RWPE2 (cell line): ENCODE results near the gene CHD5.
A peak's percentile ranks its signal among the peaks of the same experiment; 100 is the strongest.

Source experiments
- ATAC-seq: fragments of 200-7000 bp; cut with Tn5 transposase; 3 replicates; pipeline ENCODE4 v1.9.1; 2021; ENCODE audit warnings: low read depth
- DNase-seq: peaks from one replicate; pipeline ENCODE4 v3.0.0-alpha.2; 2020; ENCODE audit warnings: low spot score
- H3K27ac ChIP-seq: fragments of 450-650 bp; 2 replicates; pipeline ENCODE4 v1.5.1; 2017; ENCODE audit warnings: mild to moderate bottlenecking; ENCODE audit not compliant: poor library complexity, severe bottlenecking
- H3K27me3 ChIP-seq: fragments of 250-450 bp; sonication (Bioruptor Pico); 2 replicates; pipeline ENCODE4 v1.5.1; 2021; ENCODE audit warnings: mild to moderate bottlenecking, moderate library complexity; ENCODE audit not compliant: insufficient read depth, poor library complexity, severe bottlenecking
- H3K36me3 ChIP-seq: fragments of 250-450 bp; sonication (Bioruptor Pico); 2 replicates; pipeline ENCODE4 v1.5.1; 2020; ENCODE audit warnings: low read depth, mild to moderate bottlenecking, moderate library complexity
- H3K4me1 ChIP-seq: fragments of 250-450 bp; sonication (Bioruptor Pico); 2 replicates; pipeline ENCODE4 v1.5.1; 2021; ENCODE audit warnings: mild to moderate bottlenecking, moderate library complexity; ENCODE audit not compliant: insufficient read depth, poor library complexity, severe bottlenecking
- H3K4me3 ChIP-seq: fragments of 250-450 bp; sonication (Bioruptor Pico); 2 replicates; pipeline ENCODE4 v1.5.1; 2021; ENCODE audit warnings: mild to moderate bottlenecking, moderate library complexity; ENCODE audit not compliant: severe bottlenecking
- H3K9me3 ChIP-seq: fragments of 250-450 bp; sonication (Bioruptor Pico); 2 replicates; pipeline ENCODE4 v1.5.1; 2021; ENCODE audit warnings: mild to moderate bottlenecking, moderate library complexity; ENCODE audit not compliant: severe bottlenecking
- TF ChIP-seq, protein P1 (sequence below): fragments of 450-650 bp; IDR thresholded peaks from one replicate; pipeline ENCODE4 v1.5.1; 2017; ENCODE audit warnings: mild to moderate bottlenecking, moderate library complexity; ENCODE audit not compliant: poor library complexity, severe bottlenecking

The CHD5 gene

DNA sequence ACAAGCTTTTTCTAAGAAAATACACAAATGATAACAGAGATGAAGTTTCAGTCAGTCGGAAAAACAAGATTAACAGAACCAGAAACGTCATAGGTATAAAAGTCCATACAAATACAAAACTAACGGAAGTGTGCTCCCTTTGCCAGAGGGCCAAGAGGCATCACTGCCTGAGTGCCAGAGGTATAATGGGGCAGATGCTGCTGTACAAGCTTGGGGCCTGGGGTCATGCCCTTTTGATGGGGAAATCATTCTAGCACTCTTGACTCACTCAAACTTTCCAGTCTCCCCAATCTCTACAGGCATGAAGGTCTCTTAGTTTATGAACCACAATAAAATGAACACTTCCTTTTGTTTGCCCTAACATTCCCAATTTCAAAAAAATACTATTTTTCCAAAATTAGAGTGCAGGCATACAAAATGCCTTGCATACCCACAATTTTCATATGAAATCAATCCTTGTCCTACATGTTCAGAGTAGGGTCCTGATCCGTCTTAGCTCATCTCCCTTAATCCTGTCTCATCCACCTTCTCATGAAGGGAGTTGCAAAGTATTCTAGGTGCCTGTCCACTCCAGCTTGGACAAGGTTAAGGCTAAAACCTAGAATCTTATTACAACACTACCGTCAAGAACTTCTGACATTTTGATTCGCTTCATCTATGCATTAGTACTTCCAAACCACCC, 17.8 kb upstream of the CHD5 start:
- DNase-seq: no peak
- ATAC-seq: no peak
- Histone ChIP-seq H3K4me3 (peak overlapping the region; percentile 97), H3K27me3 (no peaks in the 10 kb centered on the region), H3K27ac (peak overlapping the region; percentile 74), H3K36me3 (peaks cover 59% of the 10 kb centered on the region), H3K9me3 (no peaks in the 10 kb centered on the region), H3K4me1 (peaks cover 6% of the 10 kb centered on the region)
- TF ChIP-seq, protein P1, sequence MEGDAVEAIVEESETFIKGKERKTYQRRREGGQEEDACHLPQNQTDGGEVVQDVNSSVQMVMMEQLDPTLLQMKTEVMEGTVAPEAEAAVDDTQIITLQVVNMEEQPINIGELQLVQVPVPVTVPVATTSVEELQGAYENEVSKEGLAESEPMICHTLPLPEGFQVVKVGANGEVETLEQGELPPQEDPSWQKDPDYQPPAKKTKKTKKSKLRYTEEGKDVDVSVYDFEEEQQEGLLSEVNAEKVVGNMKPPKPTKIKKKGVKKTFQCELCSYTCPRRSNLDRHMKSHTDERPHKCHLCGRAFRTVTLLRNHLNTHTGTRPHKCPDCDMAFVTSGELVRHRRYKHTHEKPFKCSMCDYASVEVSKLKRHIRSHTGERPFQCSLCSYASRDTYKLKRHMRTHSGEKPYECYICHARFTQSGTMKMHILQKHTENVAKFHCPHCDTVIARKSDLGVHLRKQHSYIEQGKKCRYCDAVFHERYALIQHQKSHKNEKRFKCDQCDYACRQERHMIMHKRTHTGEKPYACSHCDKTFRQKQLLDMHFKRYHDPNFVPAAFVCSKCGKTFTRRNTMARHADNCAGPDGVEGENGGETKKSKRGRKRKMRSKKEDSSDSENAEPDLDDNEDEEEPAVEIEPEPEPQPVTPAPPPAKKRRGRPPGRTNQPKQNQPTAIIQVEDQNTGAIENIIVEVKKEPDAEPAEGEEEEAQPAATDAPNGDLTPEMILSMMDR: no peak

DNA sequence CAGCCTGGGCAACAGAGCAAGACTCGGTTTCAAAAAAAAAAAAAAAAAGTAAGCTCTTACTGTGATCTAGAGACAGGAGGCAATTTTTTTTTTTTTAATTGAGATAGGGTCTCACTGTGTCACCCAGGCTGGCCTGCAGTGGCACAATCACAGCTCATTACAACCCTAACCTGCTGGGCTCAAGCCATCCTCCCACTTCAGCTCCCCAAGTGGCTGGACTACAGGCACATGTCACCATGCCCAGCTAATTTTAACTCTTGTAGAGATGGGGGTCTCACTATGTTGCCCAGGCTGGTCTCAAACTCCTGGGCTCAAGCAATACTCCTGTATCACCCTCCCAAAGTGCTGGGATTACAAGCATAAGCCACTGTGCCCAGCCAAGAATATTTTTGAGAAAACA, 11.8 kb upstream of the CHD5 start:
- TF ChIP-seq, protein P1: no peak
- no peaks in the 10 kb centered on the region for H3K9me3 ChIP-seq
- no peaks in the 10 kb centered on the region for H3K27me3 ChIP-seq
- no peaks in the 10 kb centered on the region for H3K4me1 ChIP-seq
- H3K36me3 ChIP-seq: peaks cover 95% of the 10 kb centered on the region
- DNase-seq (no peak), ATAC-seq (no peak)
- H3K27ac ChIP-seq: no peak overlapping the region
- H3K4me3 ChIP-seq: no peak overlapping the region

DNA sequence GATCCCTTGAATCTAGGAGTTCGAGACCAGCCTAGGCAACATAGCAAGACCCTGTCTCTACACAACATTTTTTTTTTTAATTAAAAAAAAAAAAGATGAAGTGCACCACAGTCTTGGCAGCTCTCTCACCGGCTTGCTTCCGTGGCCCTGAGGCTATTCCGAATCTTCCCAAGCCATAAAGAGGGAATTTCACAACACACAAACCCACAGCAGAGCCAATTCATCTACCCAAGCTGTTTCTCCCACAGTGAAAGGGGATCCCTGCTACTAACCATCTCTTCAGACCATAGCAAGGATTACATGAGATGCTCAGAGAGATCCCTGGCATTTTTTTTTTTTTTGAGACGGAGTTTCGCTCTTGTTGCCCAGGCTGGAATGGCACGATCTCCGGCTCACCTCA, 8.3 kb upstream of the CHD5 start:
- Histone ChIP-seq H3K36me3 (peaks cover 73% of the 10 kb centered on the region), H3K27ac (no peak overlapping the region), H3K27me3 (no peaks in the 10 kb centered on the region), H3K4me1 (no peaks in the 10 kb centered on the region), H3K9me3 (no peaks in the 10 kb centered on the region), H3K4me3 (no peak overlapping the region)
- TF ChIP-seq, protein P1: no peak
- ATAC-seq: no peak
- no peak for DNase-seq

DNA sequence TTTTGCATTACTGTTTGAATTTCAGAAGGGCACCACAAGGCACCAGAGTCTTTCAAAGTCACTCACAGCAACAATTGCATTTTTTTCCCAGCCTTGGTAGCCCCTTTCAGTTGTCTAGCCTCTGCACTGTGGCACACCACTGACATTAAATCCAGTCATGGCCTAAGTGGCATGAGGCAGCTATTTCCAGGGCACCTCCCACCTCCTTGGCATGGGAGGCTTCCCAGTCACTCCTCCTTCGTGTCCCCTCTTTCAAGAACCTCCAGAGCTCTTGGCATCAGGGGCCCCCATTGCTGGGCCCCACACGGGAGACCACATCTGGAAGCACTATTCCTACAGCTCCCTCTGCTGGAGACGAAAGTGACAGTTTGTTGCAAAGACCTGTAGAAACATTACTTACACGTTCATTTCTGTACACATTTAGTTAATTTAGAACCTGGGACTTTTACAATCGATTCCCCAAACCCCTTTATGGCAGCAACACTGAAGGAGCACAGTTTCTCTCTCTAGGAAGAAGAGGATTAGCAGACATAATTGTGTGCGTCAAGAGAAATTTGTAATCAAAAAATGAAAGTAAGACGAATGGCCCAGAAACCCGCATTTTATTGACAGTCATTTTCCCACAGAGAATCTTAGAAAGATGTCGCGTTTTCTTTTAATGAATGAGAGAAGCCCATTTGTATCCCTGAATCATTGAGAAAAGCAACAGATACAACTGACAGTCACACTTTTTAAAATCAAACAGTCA, 5.7 kb upstream of the CHD5 start:
- Histone ChIP-seq H3K36me3 (peaks cover 49% of the 10 kb centered on the region), H3K4me1 (no peaks in the 10 kb centered on the region), H3K9me3 (no peaks in the 10 kb centered on the region), H3K4me3 (no peak overlapping the region), H3K27me3 (peaks cover 7% of the 10 kb centered on the region), H3K27ac (peak overlapping the region; percentile 8)
- no peak for ATAC-seq
- TF ChIP-seq, protein P1: peak; percentile 59
- no peak for DNase-seq

DNA sequence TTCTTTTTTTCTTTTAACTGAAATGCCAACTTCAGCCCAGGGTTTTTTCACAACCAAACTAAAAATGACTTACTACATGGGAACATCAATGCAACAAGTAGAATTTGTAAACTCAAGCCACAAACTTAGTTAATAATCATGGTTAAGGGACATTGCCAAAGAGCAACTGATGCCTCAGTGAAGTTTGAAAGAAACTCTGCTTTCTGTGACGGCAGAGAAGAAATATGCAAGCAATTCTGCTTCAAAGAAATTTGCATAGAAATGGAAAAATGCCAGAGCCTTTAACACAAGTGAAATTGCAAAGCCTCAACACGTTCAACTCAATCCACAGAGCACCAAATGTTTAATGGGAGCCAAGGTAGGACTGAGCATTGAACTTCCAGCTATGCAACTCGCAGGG, 5.0 kb upstream of the CHD5 start:
- Histone ChIP-seq H3K4me1 (no peaks in the 10 kb centered on the region), H3K27ac (peak overlapping the region; percentile 8), H3K4me3 (no peak overlapping the region), H3K27me3 (peaks cover 10% of the 10 kb centered on the region), H3K9me3 (no peaks in the 10 kb centered on the region), H3K36me3 (peaks cover 42% of the 10 kb centered on the region)
- DNase-seq (no peak), ATAC-seq (no peak)
- TF ChIP-seq, protein P1: no peak
